ENCODE data around the gene MAPK8IP1.
"Not testable (repeated sequence)": the region's sequence is repeated elsewhere in the genome, so short reads cannot be mapped to it uniquely, and the experiment has no call there.

The MAPK8IP1 gene

GRCh38 chr11:45902452-45903380 lies 17.3 kb downstream of the MAPK8IP1 start:
- no peak overlapping the region for H3K27ac ChIP-seq (ENCODE audit: insufficient read depth in 1 of 2, low read depth in 1 of 2, low read length in 2 of 2, poor library complexity in 1 of 2, severe bottlenecking in 2 of 2)
- no peak overlapping the region for H3K4me3 ChIP-seq (ENCODE audit: control insufficient read depth in 1 of 7, extremely low read depth in 1 of 7, insufficient read depth in 4 of 7, low read depth in 2 of 7, low read length in 6 of 7)
- ChIA-PET POLR2A (no interaction called here), CTCF (interaction anchor here (0.8 kb wide), 1 partner anchor 12 kb away, joined by 3 read pairs; no protein-coding TSS in a partner anchor)
- no peak for DNase-seq
- WGBS (ENCODE audit: insufficient coverage): 98% methylated on average over 45 of the region's 56 CpGs
- no peaks in the 10 kb centered on the region for H3K36me3 ChIP-seq (ENCODE audit: control insufficient read depth in 4 of 4, insufficient read depth in 4 of 4, low read length in 3 of 4)
- peaks cover 0 to 23% (median 12%) of the 10 kb centered on the region in 4 experiments for H3K4me1 ChIP-seq (ENCODE audit: control extremely low read depth in 1 of 4, control insufficient read depth in 4 of 4, insufficient read depth in 4 of 4, low read length in 3 of 4)
- H3K27me3 ChIP-seq (replicated peaks in 2 of 5; ENCODE audit: control insufficient read depth in 4 of 5, insufficient read depth in 5 of 5, low read length in 4 of 5): peaks cover 0 to 44% (median 16%) of the 10 kb centered on the region in 5 experiments
- no peaks in the 10 kb centered on the region for H3K9me3 ChIP-seq (ENCODE audit: control extremely low read depth in 1 of 5, control insufficient read depth in 4 of 5, insufficient read depth in 2 of 5, low read depth in 1 of 5, low read length in 4 of 5)

- Histone ChIP-seq H3K36me3 (ENCODE audit: control insufficient read depth in 4 of 4, insufficient read depth in 4 of 4, low read length in 3 of 4) (peaks cover 0 to 5% (median 1%) of the 10 kb centered on the region in 4 experiments), H3K27me3 (replicated peaks in 2 of 5; ENCODE audit: control insufficient read depth in 4 of 5, insufficient read depth in 5 of 5, low read length in 4 of 5) (peaks cover 0 to 27% (median 9%) of the 10 kb centered on the region in 5 experiments)
- CTCF ChIA-PET: interaction anchor here (0.5 kb wide), 1 partner anchor 74 kb away, joined by 4 read pairs; no protein-coding TSS in a partner anchor
These were observed 19.0 kb downstream of the MAPK8IP1 start for GRCh38 chr11:45904309-45904915.

GRCh38 chr11:45905095-45905494 lies 19.6 kb downstream of the MAPK8IP1 start:
- no peak for DNase-seq
- ChIA-PET CTCF (no interaction called here), POLR2A (interaction anchor here (0.6 kb wide), 1 partner anchor 40 kb away, joined by 3 read pairs; no protein-coding TSS in a partner anchor)
- Histone ChIP-seq H3K4me1 (ENCODE audit: control extremely low read depth in 1 of 4, control insufficient read depth in 4 of 4, insufficient read depth in 4 of 4, low read length in 3 of 4) (peaks cover 0 to 13% (median 4%) of the 10 kb centered on the region in 4 experiments), H3K27ac (ENCODE audit: insufficient read depth in 1 of 2, low read depth in 1 of 2, low read length in 2 of 2, poor library complexity in 1 of 2, severe bottlenecking in 2 of 2) (no peak overlapping the region), H3K9me3 (ENCODE audit: control extremely low read depth in 1 of 5, control insufficient read depth in 4 of 5, insufficient read depth in 2 of 5, low read depth in 1 of 5, low read length in 4 of 5) (no peaks in the 10 kb centered on the region), H3K36me3 (ENCODE audit: control insufficient read depth in 4 of 4, insufficient read depth in 4 of 4, low read length in 3 of 4) (peaks cover 0 to 12% (median 7%) of the 10 kb centered on the region in 4 experiments), H3K27me3 (replicated peaks in 2 of 5; ENCODE audit: control insufficient read depth in 4 of 5, insufficient read depth in 5 of 5, low read length in 4 of 5) (peaks cover 0 to 22% (median 9%) of the 10 kb centered on the region in 5 experiments), H3K4me3 (ENCODE audit: control insufficient read depth in 1 of 7, extremely low read depth in 1 of 7, insufficient read depth in 4 of 7, low read depth in 2 of 7, low read length in 6 of 7) (no peak overlapping the region)
- WGBS (ENCODE audit: insufficient coverage): 95% methylated on average over 17 of the region's 19 CpGs

More at GRCh38 chr11:45904309-45904915, 19.0 kb downstream of the MAPK8IP1 start:
- Histone ChIP-seq H3K27ac (ENCODE audit: insufficient read depth in 1 of 2, low read depth in 1 of 2, low read length in 2 of 2, poor library complexity in 1 of 2, severe bottlenecking in 2 of 2) (no peak overlapping the region), H3K4me3 (ENCODE audit: control insufficient read depth in 1 of 7, extremely low read depth in 1 of 7, insufficient read depth in 4 of 7, low read depth in 2 of 7, low read length in 6 of 7) (no peak overlapping the region), H3K4me1 (ENCODE audit: control extremely low read depth in 1 of 4, control insufficient read depth in 4 of 4, insufficient read depth in 4 of 4, low read length in 3 of 4) (peaks cover 0 to 17% (median 7%) of the 10 kb centered on the region in 4 experiments), H3K9me3 (ENCODE audit: control extremely low read depth in 1 of 5, control insufficient read depth in 4 of 5, insufficient read depth in 2 of 5, low read depth in 1 of 5, low read length in 4 of 5) (no peaks in the 10 kb centered on the region)
- WGBS (ENCODE audit: insufficient coverage): 95% methylated on average over 13 of the region's 15 CpGs
- POLR2A ChIA-PET: no interaction called here
- no peak for DNase-seq

- H3K4me1 ChIP-seq (ENCODE audit: control extremely low read depth in 1 of 4, control insufficient read depth in 4 of 4, insufficient read depth in 4 of 4, low read length in 3 of 4): peaks cover 0 to 11% (median 2%) of the 10 kb centered on the region in 4 experiments
- 52% methylated on average over 3 of the region's 6 CpGs for WGBS (ENCODE audit: insufficient coverage)
- H3K27ac ChIP-seq (ENCODE audit: insufficient read depth in 1 of 2, low read depth in 1 of 2, low read length in 2 of 2, poor library complexity in 1 of 2, severe bottlenecking in 2 of 2); DNase-seq; H3K9me3 ChIP-seq (ENCODE audit: control extremely low read depth in 1 of 5, control insufficient read depth in 4 of 5, insufficient read depth in 2 of 5, low read depth in 1 of 5, low read length in 4 of 5); CTCF ChIA-PET; H3K4me3 ChIP-seq (ENCODE audit: control insufficient read depth in 1 of 7, extremely low read depth in 1 of 7, insufficient read depth in 4 of 7, low read depth in 2 of 7, low read length in 6 of 7): not testable (repeated sequence)
- peaks cover 0 to 17% (median 11%) of the 10 kb centered on the region in 4 experiments for H3K36me3 ChIP-seq (ENCODE audit: control insufficient read depth in 4 of 4, insufficient read depth in 4 of 4, low read length in 3 of 4)
- POLR2A ChIA-PET: interaction anchor here (0.6 kb wide), 1 partner anchor 40 kb away, joined by 3 read pairs; no protein-coding TSS in a partner anchor
- H3K27me3 ChIP-seq (replicated peaks in 2 of 5; ENCODE audit: control insufficient read depth in 4 of 5, insufficient read depth in 5 of 5, low read length in 4 of 5): peaks cover 0 to 18% (median 7%) of the 10 kb centered on the region in 5 experiments
These were observed 20.1 kb downstream of the MAPK8IP1 start for GRCh38 chr11:45905576-45905975.

- Histone ChIP-seq H3K36me3 (ENCODE audit: control insufficient read depth in 4 of 4, insufficient read depth in 4 of 4, low read length in 3 of 4) (peaks cover 0 to 23% (median 16%) of the 10 kb centered on the region in 4 experiments), H3K4me1 (ENCODE audit: control extremely low read depth in 1 of 4, control insufficient read depth in 4 of 4, insufficient read depth in 4 of 4, low read length in 3 of 4) (peaks cover 0 to 11% (median 2%) of the 10 kb centered on the region in 4 experiments), H3K9me3 (ENCODE audit: control extremely low read depth in 1 of 5, control insufficient read depth in 4 of 5, insufficient read depth in 2 of 5, low read depth in 1 of 5, low read length in 4 of 5) (no peaks in the 10 kb centered on the region), H3K4me3 (ENCODE audit: control insufficient read depth in 1 of 7, extremely low read depth in 1 of 7, insufficient read depth in 4 of 7, low read depth in 2 of 7, low read length in 6 of 7) (no peak overlapping the region), H3K27ac (ENCODE audit: insufficient read depth in 1 of 2, low read depth in 1 of 2, low read length in 2 of 2, poor library complexity in 1 of 2, severe bottlenecking in 2 of 2) (no peak overlapping the region), H3K27me3 (replicated peaks in 2 of 5; ENCODE audit: control insufficient read depth in 4 of 5, insufficient read depth in 5 of 5, low read length in 4 of 5) (peaks cover 0 to 12% (median 2%) of the 10 kb centered on the region in 5 experiments)
- ChIA-PET POLR2A (no interaction called here), CTCF (interaction anchor here (0.7 kb wide), 1 partner anchor 19 kb away, joined by 3 read pairs; no protein-coding TSS in a partner anchor)
- no peak for DNase-seq
- WGBS (ENCODE audit: insufficient coverage): 59% methylated on average over 9 of the region's 19 CpGs
These were observed 20.7 kb downstream of the MAPK8IP1 start for GRCh38 chr11:45906096-45906682.

GRCh38 chr11:45906965-45907611 lies 21.6 kb downstream of the MAPK8IP1 start, which contains the start of gene FREY1:
Gene FREY1, minus strand, starts transcription at chr11:45907271. Its CDS starts 26 bp downstream, at chr11:45907245.
- Histone ChIP-seq H3K27ac (ENCODE audit: insufficient read depth in 1 of 2, low read depth in 1 of 2, low read length in 2 of 2, poor library complexity in 1 of 2, severe bottlenecking in 2 of 2) (no peak within 1 kb of the TSS), H3K27me3 (replicated peaks in 2 of 5; ENCODE audit: control insufficient read depth in 4 of 5, insufficient read depth in 5 of 5, low read length in 4 of 5) (peaks cover 0 to 3% (median 0%) of the 10 kb centered on the region in 5 experiments), H3K36me3 (ENCODE audit: control insufficient read depth in 4 of 4, insufficient read depth in 4 of 4, low read length in 3 of 4) (peaks cover 0 to 27% (median 22%) of the 10 kb centered on the region in 4 experiments), H3K4me1 (ENCODE audit: control extremely low read depth in 1 of 4, control insufficient read depth in 4 of 4, insufficient read depth in 4 of 4, low read length in 3 of 4) (peaks cover 0 to 11% (median 2%) of the 10 kb centered on the region in 4 experiments), H3K9me3 (ENCODE audit: control extremely low read depth in 1 of 5, control insufficient read depth in 4 of 5, insufficient read depth in 2 of 5, low read depth in 1 of 5, low read length in 4 of 5) (no peaks in the 10 kb centered on the region), H3K4me3 (ENCODE audit: control insufficient read depth in 1 of 7, extremely low read depth in 1 of 7, insufficient read depth in 4 of 7, low read depth in 2 of 7, low read length in 6 of 7) (no peak within 1 kb of the TSS)
- no peak for DNase-seq
- 79% methylated on average over 14 of the region's 18 CpGs for WGBS (ENCODE audit: insufficient coverage)
- POLR2A ChIA-PET: interaction anchor here (0.6 kb wide), 1 partner anchor 765 kb away, joined by 3 read pairs; no protein-coding TSS in a partner anchor
- CTCF ChIA-PET: no interaction called here
